ENCODE measurements around the gene WIPF3.

DNA sequence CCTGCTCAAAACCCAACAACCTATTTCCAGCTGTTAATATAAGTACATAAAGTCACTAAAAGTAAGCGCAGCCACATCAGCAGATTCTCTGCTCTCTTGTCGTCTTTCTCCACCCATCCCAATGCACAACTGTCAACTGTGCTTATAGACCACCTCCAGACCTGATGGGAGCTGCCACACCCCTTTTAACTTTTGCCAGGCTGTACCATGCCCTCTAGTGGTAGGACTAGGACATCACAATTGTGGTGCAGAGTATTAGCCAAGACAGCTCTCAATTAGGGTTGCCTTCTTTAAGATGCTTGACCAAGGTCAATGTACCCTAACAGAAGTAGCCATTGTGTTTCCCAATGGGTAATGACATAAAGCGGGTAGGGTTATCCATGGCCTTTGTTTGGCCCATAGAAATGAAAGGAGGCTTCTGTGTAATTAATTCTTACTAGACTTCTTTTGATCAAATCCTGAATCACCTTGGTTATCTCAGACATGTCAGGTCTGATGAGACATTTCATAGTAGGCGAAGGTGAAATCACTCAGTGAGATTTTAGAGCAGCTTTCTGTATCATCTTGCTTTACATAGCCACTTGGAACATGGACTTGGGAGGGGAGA lies 115.2 kb downstream of the WIPF3 start:
- TF ChIP-seq EZH2phosphoT487 (IDR thresholded peaks at IDR 0.05; ENCODE audit: insufficient read depth, low read depth) (no peak), EZH2 (IDR thresholded peaks at IDR 0.05; ENCODE audit: insufficient read depth, poor library complexity, severe bottlenecking) (no peak)

All from GM23248 (cell line).